Motor neuron (in vitro differentiated cells): ENCODE data around the gene CD3E. TPM values are rescaled to one million over a fixed set of nuclear protein-coding genes. Genes with fewer than 3 reads are reported as not detected.

Source experiments
- ATAC-seq, 8 experiments: fragments of 200-7000 bp; cut with Tn5 transposase; replicated peaks in 6 of 8; 2 replicates each; pipeline ENCODE4 v1.8.0; 2021; ENCODE audit warnings: mild to moderate bottlenecking in 8 of 8, moderate library complexity in 8 of 8
- H3K27ac ChIP-seq, 2 donors: fragments of 250-450 bp; sonication (Bioruptor Pico); 2 replicates each; pipeline ENCODE4 v1.9.0; 2021; ENCODE audit warnings: antibody characterized with exemption in 2 of 2, mild to moderate bottlenecking in 2 of 2, moderate library complexity in 1 of 2
- H3K4me1 ChIP-seq, 2 donors: fragments of 250-450 bp; sonication (Bioruptor Pico); replicated peaks in 1 of 2; 2 replicates each; pipeline ENCODE4 v1.6.1; 2021; ENCODE audit warnings: antibody characterized with exemption in 2 of 2, mild to moderate bottlenecking in 2 of 2, moderate library complexity in 1 of 2
- H3K4me3 ChIP-seq, 5 donors: fragments of 250-450 bp; sonication (Bioruptor Pico); 2 replicates each; pipeline ENCODE4 v1.9.0; 2021; ENCODE audit warnings: antibody characterized with exemption in 5 of 5, mild to moderate bottlenecking in 5 of 5, moderate library complexity in 4 of 5
- WGBS, 10 experiments: fragments of 450-650 bp; shearing (Covaris generic); methylation state at CpG; one replicate each; pipeline ENCODE4 v1.0.0; 2022; 5-methylcytosine and 5-hydroxymethylcytosine counted together
- in situ Hi-C, 9 experiments: fragments of 400-800 bp; cut with MboI; loops; one replicate each; pipeline ENCODE4 v1.15.0; 2021; ENCODE audit warnings: low sequenced_read_pairs in 9 of 9, low pct_unique_long_range_greater_than_20kb in 2 of 9; ENCODE audit not compliant: unreplicated experiment in 9 of 9
- total RNA-seq, 8 experiments: library from RNA; unstranded; fragments of 300-600 nt; gene quantifications; 2 replicates each; pipeline versions ENCODE4 v1.2.3 to v1.2.4, GENCODE V29; 2022

The CD3E gene
- total RNA-seq, 8 experiments from 2014 or later: 0.17 to 1.2 (median 0.43) TPM; not detected in 4

DNA sequence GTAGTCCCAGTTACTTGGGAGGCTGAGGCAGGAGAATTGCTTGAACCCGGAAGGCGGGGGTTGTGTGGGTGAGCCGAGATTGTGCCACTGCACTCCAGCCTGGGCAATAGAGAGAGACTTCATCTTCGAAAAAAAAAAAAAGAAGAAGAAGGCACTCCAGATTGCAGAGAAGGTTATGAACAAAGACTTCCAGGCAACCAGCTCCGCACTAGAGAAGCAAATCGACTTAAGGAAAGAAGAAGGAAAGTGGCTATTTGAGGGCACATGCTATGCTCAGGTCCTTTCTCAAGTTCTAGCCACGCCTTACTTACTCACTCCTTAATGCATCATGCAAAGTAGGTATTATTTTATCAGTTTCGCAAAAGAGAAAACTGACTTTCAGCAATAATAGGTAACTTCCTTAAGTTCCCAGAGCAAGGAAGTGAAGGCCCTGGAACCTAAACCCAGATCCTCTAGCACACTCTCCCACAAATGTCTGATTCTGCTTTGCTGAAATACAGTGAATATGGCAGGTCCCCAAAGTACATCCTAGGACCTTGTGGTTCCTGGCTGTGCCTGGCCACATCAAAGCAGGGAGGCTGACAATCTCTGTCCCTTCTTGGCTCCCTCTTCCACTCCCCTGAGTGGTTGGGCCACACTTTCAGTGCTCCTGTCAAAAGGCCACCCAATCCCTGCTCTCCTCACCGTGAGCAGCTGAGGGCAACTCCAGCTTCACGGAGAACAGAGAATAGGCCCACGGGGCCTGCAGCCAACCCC lies 14.2 kb downstream of the CD3E start:
- 63 to 96% (median 92%) methylated on average over 2 to 10 of the region's 11 CpGs for WGBS, 10 experiments
- no peak for ATAC-seq
- in situ Hi-C loops: no loop called here

DNA sequence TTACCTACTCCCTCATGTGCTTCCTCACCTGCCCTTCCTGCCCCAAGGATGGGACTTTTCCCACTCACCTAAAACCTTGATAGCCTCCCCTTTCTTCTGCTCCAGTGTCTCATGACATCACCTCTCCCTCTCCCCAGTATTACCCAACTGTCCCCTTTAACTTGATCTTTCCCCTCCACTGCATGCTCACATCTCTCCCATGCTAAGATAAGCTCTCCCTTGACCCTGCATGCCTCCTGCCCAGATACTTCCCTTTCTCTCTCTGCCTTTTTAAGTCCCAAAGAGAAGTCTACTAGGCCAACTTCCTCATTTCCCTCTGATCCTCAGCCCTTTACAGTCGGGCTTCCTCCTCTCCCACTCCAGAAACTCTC lies 14.8 kb downstream of the CD3E start:
- no peak for ATAC-seq
- 14 to 100% (median 80%) methylated on average over 1 of the region's 1 CpG; no CpG with 5 or more reads in 6 of the 10 experiments for WGBS, 10 experiments
- in situ Hi-C loops: no loop called here
- Histone ChIP-seq H3K4me1 (peaks cover 10 to 24% of the 10 kb centered on the region in 2 donors), H3K27ac (no peak overlapping the region), H3K4me3 (no peak overlapping the region)

More for the DNA sequence above, 14.2 kb downstream of the CD3E start:
- Histone ChIP-seq H3K4me3 (no peak overlapping the region), H3K27ac (no peak overlapping the region), H3K4me1 (peaks cover 10 to 24% of the 10 kb centered on the region in 2 donors)

DNA sequence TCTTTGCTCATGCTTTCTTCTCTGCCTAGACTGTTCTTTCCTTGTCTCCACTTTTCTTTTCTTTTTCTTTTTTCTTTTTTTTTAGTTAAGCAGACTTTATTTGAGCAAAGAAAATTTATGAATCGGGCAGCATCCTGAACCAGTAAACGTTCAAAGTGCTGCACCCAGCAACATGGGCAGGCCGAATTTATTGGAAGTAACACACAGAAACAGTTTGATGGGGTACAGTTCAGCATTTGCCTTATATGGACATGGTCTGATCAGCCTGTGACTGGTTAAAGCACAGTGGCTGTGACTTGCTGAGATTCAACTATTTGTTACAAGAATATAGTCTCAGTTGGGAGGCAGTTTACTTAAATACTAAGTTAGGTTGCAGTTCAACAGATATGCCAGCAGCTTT lies 16.0 kb downstream of the CD3E start:
- peaks cover 10 to 17% of the 10 kb centered on the region in 2 donors for H3K4me1 ChIP-seq
- in situ Hi-C loops: no loop called here
- WGBS, 10 experiments: 43 to 100% (median 73%) methylated on average over 1 to 3 of the region's 3 CpGs; no CpG with 5 or more reads in 1 of the 10 experiments
- ATAC-seq: no peak
- H3K27ac ChIP-seq: no peak overlapping the region
- H3K4me3 ChIP-seq: no peak overlapping the region

DNA sequence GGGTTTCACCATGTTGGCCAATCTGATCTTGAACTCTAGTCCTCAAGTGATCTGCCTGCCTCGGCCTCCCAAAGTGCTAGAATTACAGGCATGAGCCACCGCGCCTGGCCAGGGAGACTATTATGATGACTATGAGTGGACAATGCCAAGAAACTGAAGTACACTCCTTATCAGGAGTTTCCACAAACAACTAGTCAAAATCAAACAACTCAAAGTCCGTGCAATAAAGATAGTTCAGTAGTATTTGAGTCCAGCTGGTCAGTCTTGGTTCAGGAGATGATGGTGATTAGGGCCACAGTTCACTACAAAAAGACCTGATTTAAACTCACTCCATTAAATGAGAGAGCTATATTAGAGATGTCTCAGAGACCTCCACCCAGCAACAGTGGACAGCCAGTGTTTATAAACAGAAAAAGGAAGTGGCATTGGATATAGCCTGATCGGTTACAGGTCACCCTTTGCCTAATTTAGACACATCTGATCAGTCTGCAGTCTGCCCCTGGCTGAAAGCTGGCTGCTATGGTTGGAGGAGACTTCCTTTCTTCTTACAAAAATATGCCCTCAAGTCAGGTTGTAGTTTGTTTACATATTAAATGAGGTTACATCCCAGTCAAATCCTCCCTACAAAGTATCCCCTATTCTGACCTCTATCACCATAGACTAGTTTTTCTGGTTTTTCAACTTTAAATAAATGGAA lies 17.0 kb downstream of the CD3E start:
- 0 to 100% (median 63%) methylated on average over 2 to 4 of the region's 5 CpGs; no CpG with 5 or more reads in 1 of the 10 experiments for whole genome bisulfite sequencing, 10 experiments
- peak in 3 of 8 experiments; percentile 39 to 55 (median 46) for ATAC-seq
- H3K4me3 ChIP-seq: no peak overlapping the region
- H3K4me1 ChIP-seq: peaks cover 4 to 7% of the 10 kb centered on the region in 2 donors
- in situ Hi-C loops: no loop called here
- H3K27ac ChIP-seq: no peak overlapping the region

DNA sequence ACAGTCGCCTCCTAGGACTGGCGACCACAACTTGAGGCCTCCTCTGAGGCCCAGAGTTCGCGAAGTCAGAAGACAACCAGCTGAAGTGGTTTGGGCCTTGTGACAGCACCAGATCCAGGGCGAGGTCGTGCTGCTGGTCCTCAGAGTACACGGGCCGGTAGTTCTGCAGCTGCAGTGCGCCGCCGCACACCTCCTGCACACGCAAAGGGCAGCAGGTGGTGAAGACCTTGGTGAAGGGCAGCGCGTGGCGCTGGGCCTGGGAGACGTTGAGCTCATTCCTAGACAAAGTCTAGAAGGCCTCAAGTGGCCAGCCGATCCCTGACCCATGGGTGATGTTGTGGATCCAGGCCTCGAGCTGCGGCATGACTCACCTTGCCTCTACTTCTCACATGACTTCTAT lies 18.2 kb downstream of the CD3E start:
- in situ Hi-C loops: no loop called here
- H3K27ac ChIP-seq: no peak overlapping the region
- no peak overlapping the region for H3K4me3 ChIP-seq
- no peak for ATAC-seq
- no peaks in the 10 kb centered on the region for H3K4me1 ChIP-seq
- WGBS, 10 experiments: 40 to 100% (median 93%) methylated on average over 1 to 15 of the region's 19 CpGs; no CpG with 5 or more reads in 1 of the 10 experiments

DNA sequence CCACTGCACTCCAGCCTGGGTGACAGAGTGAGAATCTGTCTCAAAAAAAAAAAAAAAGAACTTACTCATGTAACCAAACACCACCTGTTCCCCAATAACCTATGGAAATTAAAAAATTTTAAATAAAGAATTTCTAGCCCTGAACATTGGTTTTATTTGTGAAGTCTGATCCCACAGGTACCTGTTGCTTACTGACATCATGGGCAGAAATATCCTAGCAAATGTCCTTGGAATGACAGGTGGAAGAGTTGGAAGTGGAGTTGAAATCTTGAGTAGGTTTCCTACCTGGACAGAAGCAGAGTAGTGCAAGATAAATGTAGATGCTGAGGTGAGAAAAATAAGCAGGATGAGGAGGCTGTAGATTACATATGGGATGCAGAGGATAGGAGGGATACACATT lies 20.8 kb downstream of the CD3E start:
- no peaks in the 10 kb centered on the region for H3K4me1 ChIP-seq
- no peak overlapping the region for H3K27ac ChIP-seq
- H3K4me3 ChIP-seq: no peak overlapping the region
- ATAC-seq: no peak
- in situ Hi-C loops: no loop called here

DNA sequence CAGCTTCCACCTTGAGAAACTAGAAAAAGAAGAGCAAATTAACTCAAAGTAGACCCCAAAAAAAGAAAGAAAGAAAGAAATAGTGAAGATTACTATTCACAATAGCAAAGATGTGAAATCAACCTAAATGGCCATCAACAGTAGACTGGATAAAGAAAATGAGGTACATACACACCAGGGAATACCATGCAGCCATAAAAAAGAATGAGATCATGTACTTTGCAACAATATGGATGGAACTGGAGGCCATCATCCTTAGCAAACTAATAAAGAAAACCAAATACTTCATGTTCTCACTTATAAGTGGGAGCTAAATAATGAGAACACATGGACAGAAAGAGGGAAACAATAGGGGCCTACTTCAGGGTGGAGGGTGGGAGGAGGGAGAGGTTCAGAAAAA lies 24.2 kb downstream of the CD3E start:
- H3K27ac ChIP-seq: no peak overlapping the region
- no peak for ATAC-seq
- in situ Hi-C loops: no loop called here
- no peaks in the 10 kb centered on the region for H3K4me1 ChIP-seq
- no peak overlapping the region for H3K4me3 ChIP-seq

DNA sequence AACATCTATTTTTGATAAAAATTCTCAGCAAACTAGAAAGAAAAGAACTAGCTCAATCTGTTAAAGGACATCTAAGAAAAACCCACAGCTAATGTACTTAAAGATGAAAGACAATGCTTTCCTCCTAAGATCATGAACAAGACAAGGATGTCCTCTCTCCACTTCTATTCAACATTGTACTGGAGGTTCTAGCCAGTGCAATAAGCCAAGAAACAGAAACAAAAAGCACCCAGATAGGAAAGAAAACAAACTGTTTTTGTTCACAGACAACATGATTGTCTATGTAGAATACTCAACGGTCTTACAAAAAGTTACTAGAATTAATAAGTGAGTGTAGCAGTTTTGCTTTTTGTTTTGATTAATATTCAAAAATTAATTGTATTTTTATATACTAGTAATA lies 30.2 kb downstream of the CD3E start:
- 60 to 100% (median 86%) methylated on average over 1 of the region's 1 CpG; no CpG with 5 or more reads in 2 of the 10 experiments for WGBS, 10 experiments
- no peak for ATAC-seq

DNA sequence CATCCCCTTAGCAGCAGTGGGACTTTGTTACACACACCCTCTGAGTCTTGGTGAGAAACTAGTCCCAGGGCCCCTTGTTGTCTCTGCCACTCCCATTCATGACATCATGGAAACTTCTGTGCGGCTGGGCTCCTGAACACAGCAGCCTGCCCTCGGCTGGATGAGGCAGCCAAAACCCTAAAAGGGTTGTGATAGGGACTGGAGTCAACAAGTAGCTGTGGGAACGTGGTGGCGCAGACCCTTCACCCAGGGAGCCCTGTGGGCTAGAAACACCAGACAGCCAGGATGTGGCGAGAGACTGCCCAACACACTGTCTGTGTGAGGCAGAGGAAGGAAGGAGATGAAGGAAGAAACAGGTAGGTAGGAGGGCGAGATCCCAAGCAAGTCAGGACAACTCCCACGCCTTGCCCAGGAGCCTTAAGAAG lies 34.1 kb downstream of the CD3E start:
- Histone ChIP-seq H3K27ac (no peak overlapping the region), H3K4me1 (no peaks in the 10 kb centered on the region), H3K4me3 (no peak overlapping the region)
- WGBS, 10 experiments: 20 to 81% (median 57%) methylated on average over 1 to 3 of the region's 7 CpGs; no CpG with 5 or more reads in 4 of the 10 experiments
- in situ Hi-C loops: no loop called here
- ATAC-seq: peak in 3 of 8 experiments; percentile 54 to 93 (median 89)

More for the DNA sequence above, 30.2 kb downstream of the CD3E start:
- Histone ChIP-seq H3K27ac (no peak overlapping the region), H3K4me1 (no peaks in the 10 kb centered on the region), H3K4me3 (no peak overlapping the region)
- in situ Hi-C loops: no loop called here

DNA sequence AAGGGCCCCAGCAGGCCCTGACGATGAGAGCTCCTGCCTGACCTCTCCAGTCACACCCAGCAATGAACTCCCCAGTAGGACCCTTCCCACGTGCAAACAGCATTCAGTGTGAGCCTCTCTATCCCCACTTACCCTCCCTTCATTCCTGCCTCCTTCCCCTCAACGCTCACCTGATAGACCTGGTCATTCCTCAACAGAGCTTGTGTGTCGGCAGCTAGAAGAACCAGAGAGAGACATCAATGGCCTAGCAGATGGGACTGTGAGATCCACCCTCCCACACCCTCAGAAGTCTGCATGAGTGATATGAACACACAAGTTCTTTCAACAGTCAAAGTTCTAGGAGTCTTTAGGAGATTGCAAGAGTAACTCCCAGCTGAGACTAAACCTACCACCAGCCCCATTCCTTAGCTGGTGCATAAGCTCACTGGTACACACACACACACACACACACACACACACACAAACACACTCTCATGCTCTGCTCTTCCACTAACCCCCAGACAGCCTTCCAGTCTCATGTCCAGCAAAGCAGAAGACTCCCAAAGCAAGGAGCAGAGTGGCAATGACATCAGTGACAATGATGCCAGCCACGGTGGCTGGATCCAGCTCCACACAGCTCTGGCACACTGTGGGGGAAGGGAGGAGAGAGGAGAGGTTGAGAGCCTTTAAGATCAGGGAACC lies 34.9 kb downstream of the CD3E start:
- in situ Hi-C loops: no loop called here
- H3K27ac ChIP-seq: no peak overlapping the region
- 20 to 80% (median 57%) methylated on average over 1 to 2 of the region's 5 CpGs; no CpG with 5 or more reads in 3 of the 10 experiments for WGBS, 10 experiments
- peak in 1 of 8 experiments; percentile 20 for ATAC-seq
- H3K4me3 ChIP-seq: no peak overlapping the region
- no peaks in the 10 kb centered on the region for H3K4me1 ChIP-seq

DNA sequence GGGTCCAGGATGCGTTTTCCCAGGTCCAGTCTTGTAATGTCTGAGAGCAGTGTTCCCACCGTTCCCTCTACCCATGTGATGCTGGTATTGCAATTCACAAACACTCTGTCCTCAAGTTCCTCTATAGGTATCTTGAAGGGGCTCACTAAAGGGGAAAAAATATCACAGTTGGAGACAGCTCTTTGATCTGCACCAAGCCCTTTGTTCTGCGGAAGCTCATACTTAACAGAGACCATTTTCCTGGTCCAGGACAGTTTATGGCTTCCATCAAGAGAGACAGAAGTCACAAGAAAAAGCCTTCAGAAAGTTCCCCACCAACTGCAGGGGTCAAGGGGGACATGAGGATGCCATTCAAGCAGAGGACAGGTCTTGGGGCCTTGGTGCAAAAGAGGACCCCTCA lies 35.9 kb downstream of the CD3E start:
- in situ Hi-C loops: no loop called here
- WGBS, 10 experiments: 20 to 100% (median 87%) methylated on average over 1 to 3 of the region's 3 CpGs; no CpG with 5 or more reads in 2 of the 10 experiments
- Histone ChIP-seq H3K4me1 (no peaks in the 10 kb centered on the region), H3K27ac (no peak overlapping the region), H3K4me3 (no peak overlapping the region)
- no peak for ATAC-seq

DNA sequence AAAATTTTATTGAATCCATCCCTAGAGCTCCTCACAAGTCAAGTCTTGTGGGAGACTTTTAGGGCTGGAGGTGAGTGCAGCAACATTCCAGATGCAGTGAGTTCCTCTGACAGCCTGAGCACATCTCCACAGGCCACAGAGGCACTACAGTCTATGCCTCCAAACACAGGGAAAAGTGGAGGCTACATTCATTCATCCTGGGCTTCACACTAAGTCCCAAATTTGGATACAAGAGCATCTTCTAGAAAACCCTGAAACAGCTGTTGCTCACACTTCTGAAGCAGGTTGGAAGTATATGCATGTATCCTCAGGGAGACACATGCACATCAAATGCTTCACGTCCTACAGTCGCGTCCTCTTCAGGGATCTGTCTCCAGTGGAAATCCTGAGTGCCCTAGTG lies 36.7 kb downstream of the CD3E start:
- WGBS, 10 experiments: 60 to 100% (median 86%) methylated on average over 1 to 3 of the region's 3 CpGs; no CpG with 5 or more reads in 4 of the 10 experiments
- in situ Hi-C loops: no loop called here
- H3K4me3 ChIP-seq: no peak overlapping the region
- H3K4me1 ChIP-seq: no peaks in the 10 kb centered on the region
- no peak for ATAC-seq
- H3K27ac ChIP-seq: no peak overlapping the region

DNA sequence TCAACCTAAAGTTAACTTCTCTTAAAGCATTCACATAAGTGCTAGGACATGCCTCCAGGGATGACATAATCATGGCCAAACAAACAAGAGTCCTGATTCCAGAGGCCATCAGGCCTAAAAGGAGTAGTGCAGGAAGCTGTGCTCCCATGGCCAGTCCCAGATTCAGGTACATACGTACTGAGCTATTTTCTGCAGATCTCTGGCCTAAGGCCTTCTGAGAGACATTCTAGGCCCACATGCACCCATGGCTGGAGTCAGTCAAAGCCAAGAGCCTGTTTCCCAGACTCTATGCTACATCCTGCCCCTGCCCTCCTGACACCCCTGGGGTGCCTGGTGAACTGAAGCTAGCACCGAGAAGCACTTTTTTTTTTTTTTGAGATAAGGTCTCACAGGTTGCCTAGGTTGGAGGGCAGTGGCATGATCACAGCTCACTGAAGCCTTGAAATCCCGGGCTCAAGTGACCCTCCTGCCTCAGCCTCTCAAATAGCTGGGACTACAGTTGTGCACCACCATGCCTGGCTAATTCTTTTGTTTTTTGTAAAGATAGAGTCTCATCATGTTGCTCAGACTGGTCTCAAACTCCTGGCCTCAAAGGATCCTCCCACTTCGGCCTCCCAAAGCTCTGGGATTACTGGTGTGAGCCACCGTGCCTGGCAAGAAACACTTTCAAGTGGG lies 37.4 kb downstream of the CD3E start:
- ATAC-seq: no peak
- WGBS, 10 experiments: 25 to 100% (median 81%) methylated on average over 1 to 3 of the region's 5 CpGs; no CpG with 5 or more reads in 1 of the 10 experiments
- no peak overlapping the region for H3K27ac ChIP-seq
- no peaks in the 10 kb centered on the region for H3K4me1 ChIP-seq
- in situ Hi-C loops: no loop called here
- no peak overlapping the region for H3K4me3 ChIP-seq
